NT2/D1 (cell line): ENCODE results near the gene ANAPC1.

Experiments
- SUZ12 ChIP-seq: IDR thresholded peaks from 2 replicates; pipeline ENCODE4 v1.6.1; 2011; ENCODE audit not compliant: insufficient read length, insufficient read depth; ENCODE audit errors: extremely low read depth
- YY1 ChIP-seq: IDR thresholded peaks from 2 replicates; pipeline ENCODE4 v1.6.1; 2011; ENCODE audit not compliant: insufficient read length, insufficient read depth
- ZNF274 ChIP-seq: IDR thresholded peaks from 2 replicates; pipeline ENCODE4 v1.6.1; 2011; ENCODE audit warnings: mild to moderate bottlenecking, low read depth, low read length

GRCh38 chr2:111930875-111931274, 46.9 kb upstream of the ANAPC1 start:
- no peak for TF ChIP-seq SUZ12
- no peak for TF ChIP-seq YY1
- TF ChIP-seq ZNF274: no peak
